ENCODE data around the gene INVS.
"Not testable (repeated sequence)": the region's sequence is repeated elsewhere in the genome, so short reads cannot be mapped to it uniquely, and the experiment has no call there.

DNA sequence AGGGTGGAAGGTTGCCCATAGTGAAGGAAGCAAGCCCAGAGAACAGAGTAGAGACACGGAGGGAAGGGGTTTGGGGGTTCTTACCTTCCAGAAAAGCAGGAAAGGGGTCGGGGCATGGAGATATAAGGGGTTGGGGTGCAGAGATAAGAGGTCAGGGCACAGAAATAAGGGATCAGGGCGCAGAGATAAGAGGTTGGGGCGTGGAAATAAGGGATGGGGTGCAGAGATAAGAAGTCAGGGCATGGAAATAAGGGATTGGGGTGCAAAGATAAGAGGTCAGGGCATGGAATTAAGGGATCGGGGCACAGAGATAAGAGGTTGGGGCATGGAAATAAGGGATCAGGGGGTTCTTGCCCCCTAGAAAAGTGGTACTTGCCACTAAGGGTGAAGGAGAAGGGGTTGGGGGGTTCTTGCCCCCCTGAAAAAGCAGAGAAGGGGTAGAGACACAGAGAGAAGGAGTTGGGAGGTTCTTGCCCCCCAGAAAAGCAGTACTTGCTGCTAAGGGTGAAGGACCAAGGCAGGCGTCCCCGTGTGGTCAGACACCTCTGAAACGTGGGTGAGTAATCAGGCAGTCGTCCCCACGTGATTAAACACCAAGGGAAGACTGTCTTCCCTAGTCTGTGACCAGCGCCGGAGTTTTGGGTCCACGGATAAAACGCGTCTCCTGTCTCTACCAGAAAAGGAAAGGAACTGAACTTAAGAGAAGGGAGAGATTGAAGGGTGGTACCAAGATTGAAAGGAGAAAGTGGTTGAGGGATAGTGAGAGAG lies 46.3 kb downstream of the INVS start:
- TF ChIP-seq, protein P1, sequence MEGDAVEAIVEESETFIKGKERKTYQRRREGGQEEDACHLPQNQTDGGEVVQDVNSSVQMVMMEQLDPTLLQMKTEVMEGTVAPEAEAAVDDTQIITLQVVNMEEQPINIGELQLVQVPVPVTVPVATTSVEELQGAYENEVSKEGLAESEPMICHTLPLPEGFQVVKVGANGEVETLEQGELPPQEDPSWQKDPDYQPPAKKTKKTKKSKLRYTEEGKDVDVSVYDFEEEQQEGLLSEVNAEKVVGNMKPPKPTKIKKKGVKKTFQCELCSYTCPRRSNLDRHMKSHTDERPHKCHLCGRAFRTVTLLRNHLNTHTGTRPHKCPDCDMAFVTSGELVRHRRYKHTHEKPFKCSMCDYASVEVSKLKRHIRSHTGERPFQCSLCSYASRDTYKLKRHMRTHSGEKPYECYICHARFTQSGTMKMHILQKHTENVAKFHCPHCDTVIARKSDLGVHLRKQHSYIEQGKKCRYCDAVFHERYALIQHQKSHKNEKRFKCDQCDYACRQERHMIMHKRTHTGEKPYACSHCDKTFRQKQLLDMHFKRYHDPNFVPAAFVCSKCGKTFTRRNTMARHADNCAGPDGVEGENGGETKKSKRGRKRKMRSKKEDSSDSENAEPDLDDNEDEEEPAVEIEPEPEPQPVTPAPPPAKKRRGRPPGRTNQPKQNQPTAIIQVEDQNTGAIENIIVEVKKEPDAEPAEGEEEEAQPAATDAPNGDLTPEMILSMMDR (IDR thresholded peaks at IDR 0.05) = not testable (repeated sequence)
- not testable (repeated sequence) for TF ChIP-seq POLR2A (IDR thresholded peaks at IDR 0.05)

Data from testis (tissue), 2 donors.